ENCODE results near the gene ELFN1.

GRCh38 chr7:1762238-1762945, 92.3 kb downstream of the ELFN1 start:
- TF ChIP-seq CTCF (IDR thresholded peaks at IDR 0.05; ENCODE audit: insufficient read depth, low read length, poor library complexity, severe bottlenecking) (no peak), EZH2phosphoT487 (conservative IDR thresholded peaks at IDR 0.05; ENCODE audit: low read length) (no peak)
